ENCODE measurements around the gene KLHDC7B. TPM values are rescaled to one million over a fixed set of nuclear protein-coding genes. Genes with fewer than 3 reads are reported as not detected.

KLHDC7B gene
- total RNA-seq, 1 donor from 2014 or later: not detected

DNA sequence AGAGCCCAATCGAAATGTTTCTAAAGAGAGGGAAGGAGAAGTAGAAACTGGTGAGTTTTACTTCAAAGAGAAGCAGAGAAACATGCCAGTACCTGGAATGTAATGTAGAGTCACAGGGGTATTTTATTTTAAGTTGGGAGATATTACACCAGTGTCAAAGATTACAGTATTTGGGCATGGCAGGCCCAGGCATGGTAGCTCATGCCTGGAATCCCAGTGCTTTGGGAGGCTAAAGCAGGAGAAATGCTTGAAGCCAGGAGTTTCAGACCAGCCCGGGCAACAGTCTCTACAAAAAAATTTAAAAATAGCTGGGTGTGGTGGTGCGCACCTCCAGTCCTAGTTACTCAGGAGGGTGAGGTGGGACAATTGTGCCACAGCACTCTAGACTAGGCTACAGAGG is 14.3 kb downstream of the KLHDC7B start:
- no peak overlapping the region for H3K27ac ChIP-seq (ENCODE audit: low read depth, low read length)
- H3K9me3 ChIP-seq (ENCODE audit: control insufficient read depth in 3 of 3, low read length in 3 of 3): no peaks in the 10 kb centered on the region
- H3K27me3 ChIP-seq (ENCODE audit: control insufficient read depth in 3 of 3, insufficient read depth in 3 of 3, low read length in 3 of 3): peaks cover 0 to 3% (median 3%) of the 10 kb centered on the region in 3 donors
- H3K4me3 ChIP-seq (ENCODE audit: low read length in 3 of 3): no peak overlapping the region
- no peaks in the 10 kb centered on the region for H3K36me3 ChIP-seq (ENCODE audit: control insufficient read depth in 3 of 3, insufficient read depth in 3 of 3, low read length in 3 of 3)
- H3K4me1 ChIP-seq (ENCODE audit: control insufficient read depth in 3 of 3, insufficient read depth in 3 of 3, low read length in 3 of 3): peaks cover 10 to 19% (median 12%) of the 10 kb centered on the region in 3 donors
- no peak overlapping the region for H3K9ac ChIP-seq (ENCODE audit: low read depth in 1 of 3, low read length in 3 of 3)

DNA sequence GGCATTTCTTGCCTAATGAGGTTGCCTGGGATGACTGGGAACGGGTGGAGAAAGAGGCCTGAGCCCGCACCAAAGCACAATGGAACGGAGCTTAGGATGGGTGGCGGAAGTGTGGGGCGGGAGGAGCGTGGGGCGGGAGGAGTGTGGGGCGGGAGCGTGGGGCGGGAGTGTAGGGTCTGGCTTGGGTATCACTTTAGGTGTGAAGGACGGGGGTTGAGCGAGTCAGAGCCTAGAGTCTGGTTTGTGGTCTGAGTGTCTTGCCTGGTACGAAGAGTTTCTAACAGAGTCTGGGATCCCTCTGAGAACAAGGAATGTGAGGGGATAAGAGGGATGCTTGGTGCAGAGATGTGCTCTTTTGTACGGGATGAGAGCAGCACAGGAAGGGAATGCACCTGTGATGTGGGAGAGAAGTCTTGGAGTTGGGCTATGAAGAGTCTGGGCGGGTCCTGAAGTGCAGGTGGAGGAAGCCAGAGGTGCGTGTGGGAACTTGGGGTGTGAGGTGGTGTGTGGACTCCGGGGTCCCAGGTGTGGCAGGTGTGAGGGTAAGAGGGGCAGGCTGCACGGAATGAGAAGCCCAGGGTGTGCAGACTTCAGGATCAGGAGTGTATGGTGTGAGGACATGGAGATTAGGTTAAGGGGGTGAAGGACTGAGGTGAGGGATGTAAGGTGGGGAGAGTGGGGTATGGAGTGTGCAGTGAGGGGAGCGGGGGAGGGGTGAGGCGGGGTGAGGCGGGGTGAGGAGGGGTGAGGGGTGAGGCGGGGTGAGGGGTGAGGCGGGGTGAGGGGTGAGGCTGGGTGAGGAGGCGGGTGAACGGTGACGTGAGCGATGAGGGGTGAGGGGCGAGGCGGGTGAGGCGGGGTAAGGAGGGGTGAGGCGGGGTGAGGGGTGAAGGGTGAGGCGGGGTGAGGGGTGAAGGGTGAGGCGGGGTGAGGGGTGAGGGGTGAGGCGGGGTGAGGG is 16.0 kb downstream of the KLHDC7B start:
- no peak overlapping the region for H3K4me3 ChIP-seq (ENCODE audit: low read length in 3 of 3)
- no peaks in the 10 kb centered on the region for H3K9me3 ChIP-seq (ENCODE audit: control insufficient read depth in 3 of 3, low read length in 3 of 3)
- H3K9ac ChIP-seq (ENCODE audit: low read depth in 1 of 3, low read length in 3 of 3): no peak overlapping the region

DNA sequence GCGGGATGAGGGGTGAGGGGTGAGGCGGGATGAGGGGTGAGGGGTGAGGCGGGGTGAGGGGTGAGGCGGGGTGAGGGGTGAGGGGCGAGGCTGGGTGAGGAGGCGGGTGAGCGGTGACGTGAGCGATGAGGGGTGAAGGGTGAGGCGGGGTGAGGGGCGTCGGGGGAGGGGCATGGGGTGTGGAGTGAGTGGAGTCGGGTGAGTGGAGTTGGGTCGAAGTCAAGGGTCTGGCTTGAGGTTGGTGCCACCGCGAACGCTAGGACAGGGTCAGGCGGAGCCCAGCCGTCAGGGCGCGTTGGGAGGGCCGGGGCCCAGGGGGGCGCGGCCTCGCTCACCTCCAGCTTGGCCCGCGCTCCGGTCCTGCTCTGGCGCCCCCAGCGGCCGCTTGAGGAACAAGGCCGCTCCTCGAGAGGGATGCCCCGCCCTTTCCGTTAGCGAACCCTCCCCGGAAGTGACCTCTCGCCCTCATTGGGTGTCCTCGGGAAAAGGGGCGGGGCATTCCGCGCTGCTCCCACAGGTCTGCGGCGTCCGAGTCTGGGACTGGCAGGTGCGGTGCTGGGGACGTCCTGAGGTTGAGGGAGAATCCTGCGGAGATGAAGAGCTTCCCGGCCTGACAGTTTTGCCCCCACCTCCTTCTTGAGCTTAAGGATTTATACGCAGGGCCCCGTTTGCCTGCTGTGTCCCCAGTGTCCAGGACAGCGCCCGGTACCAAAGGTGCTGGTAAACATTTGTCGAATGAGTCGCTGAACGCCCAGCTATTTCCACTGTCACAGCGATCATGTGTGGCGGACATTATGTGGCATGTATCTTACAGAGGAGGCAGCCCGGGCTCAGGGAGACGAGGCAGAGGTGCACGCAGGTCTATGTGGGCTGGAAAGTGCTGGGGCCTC is 17.1 kb downstream of the KLHDC7B start, which contains the start of gene SYCE3:
Gene SYCE3 (minus strand): TSS at position 397 of the 890 bp plus-strand sequence. CDS start 6,514 bp downstream, outside the sequence.
- Histone ChIP-seq H3K27ac (ENCODE audit: low read depth, low read length) (peak within 1 kb of the TSS; percentile 90), H3K27me3 (ENCODE audit: control insufficient read depth in 3 of 3, insufficient read depth in 3 of 3, low read length in 3 of 3) (peaks cover 0 to 3% (median 3%) of the 10 kb centered on the region in 3 donors), H3K9ac (ENCODE audit: low read depth in 1 of 3, low read length in 3 of 3) (peak within 1 kb of the TSS; percentile 83 to 94 (median 91)), H3K36me3 (ENCODE audit: control insufficient read depth in 3 of 3, insufficient read depth in 3 of 3, low read length in 3 of 3) (peaks cover 3 to 7% (median 3%) of the 10 kb centered on the region in 3 donors), H3K4me3 (ENCODE audit: low read length in 3 of 3) (peak within 1 kb of the TSS; percentile 85 to 90 (median 90)), H3K4me1 (ENCODE audit: control insufficient read depth in 3 of 3, insufficient read depth in 3 of 3, low read length in 3 of 3) (peaks cover 10 to 19% (median 12%) of the 10 kb centered on the region in 3 donors), H3K9me3 (ENCODE audit: control insufficient read depth in 3 of 3, low read length in 3 of 3) (no peaks in the 10 kb centered on the region)

More for the DNA sequence above, 16.0 kb downstream of the KLHDC7B start:
- Histone ChIP-seq H3K4me1 (ENCODE audit: control insufficient read depth in 3 of 3, insufficient read depth in 3 of 3, low read length in 3 of 3) (peaks cover 10 to 19% (median 12%) of the 10 kb centered on the region in 3 donors), H3K27me3 (ENCODE audit: control insufficient read depth in 3 of 3, insufficient read depth in 3 of 3, low read length in 3 of 3) (peaks cover 0 to 3% (median 3%) of the 10 kb centered on the region in 3 donors), H3K27ac (ENCODE audit: low read depth, low read length) (no peak overlapping the region), H3K36me3 (ENCODE audit: control insufficient read depth in 3 of 3, insufficient read depth in 3 of 3, low read length in 3 of 3) (no peaks in the 10 kb centered on the region)

DNA sequence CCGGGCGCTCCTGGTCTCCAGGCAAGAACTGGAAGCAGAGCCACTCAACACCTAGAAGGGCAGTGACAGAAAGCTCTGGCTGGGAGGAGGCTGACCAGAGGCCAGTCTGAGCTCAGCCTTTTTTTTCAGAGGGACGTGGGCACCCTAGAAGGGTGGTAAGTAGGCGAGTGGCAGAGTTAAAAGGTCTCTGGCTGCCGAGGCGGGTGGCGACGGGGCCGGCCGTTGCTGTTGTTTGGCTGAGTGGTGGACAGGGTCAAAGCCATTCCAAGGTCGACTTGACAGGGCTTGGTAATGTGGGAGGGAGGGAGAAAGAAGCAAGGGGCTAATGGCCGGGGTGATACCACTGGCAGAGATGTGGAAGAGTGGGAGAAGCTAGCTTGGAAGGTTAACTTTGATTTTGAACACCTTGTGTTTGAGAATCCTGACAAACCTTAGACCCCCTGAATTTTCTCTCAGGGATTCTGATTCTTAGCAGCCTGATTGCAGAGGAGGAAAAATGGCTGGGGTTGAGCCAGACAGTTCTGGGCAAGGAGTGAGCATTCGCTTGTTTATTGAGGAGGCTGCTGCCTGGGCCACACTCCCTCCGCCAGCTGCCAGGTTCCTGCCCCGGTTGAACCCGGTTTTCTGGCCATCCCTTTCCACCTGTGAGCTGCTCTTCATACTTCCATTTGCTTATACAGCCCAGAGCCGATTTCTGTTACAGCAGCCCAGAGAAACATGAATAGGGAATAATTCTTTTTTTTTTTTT is 17.9 kb downstream of the KLHDC7B start:
- Histone ChIP-seq H3K27ac (ENCODE audit: low read depth, low read length) (peak overlapping the region; percentile 90), H3K27me3 (ENCODE audit: control insufficient read depth in 3 of 3, insufficient read depth in 3 of 3, low read length in 3 of 3) (peaks cover 0 to 3% (median under 1%) of the 10 kb centered on the region in 3 donors), H3K9me3 (ENCODE audit: control insufficient read depth in 3 of 3, low read length in 3 of 3) (no peaks in the 10 kb centered on the region), H3K36me3 (ENCODE audit: control insufficient read depth in 3 of 3, insufficient read depth in 3 of 3, low read length in 3 of 3) (peaks cover 6 to 11% (median 6%) of the 10 kb centered on the region in 3 donors), H3K9ac (ENCODE audit: low read depth in 1 of 3, low read length in 3 of 3) (peak overlapping the region; percentile 83 to 94 (median 91)), H3K4me3 (ENCODE audit: low read length in 3 of 3) (peak overlapping the region; percentile 85 to 90 (median 90)), H3K4me1 (ENCODE audit: control insufficient read depth in 3 of 3, insufficient read depth in 3 of 3, low read length in 3 of 3) (peaks cover 10 to 19% (median 12%) of the 10 kb centered on the region in 3 donors)

DNA sequence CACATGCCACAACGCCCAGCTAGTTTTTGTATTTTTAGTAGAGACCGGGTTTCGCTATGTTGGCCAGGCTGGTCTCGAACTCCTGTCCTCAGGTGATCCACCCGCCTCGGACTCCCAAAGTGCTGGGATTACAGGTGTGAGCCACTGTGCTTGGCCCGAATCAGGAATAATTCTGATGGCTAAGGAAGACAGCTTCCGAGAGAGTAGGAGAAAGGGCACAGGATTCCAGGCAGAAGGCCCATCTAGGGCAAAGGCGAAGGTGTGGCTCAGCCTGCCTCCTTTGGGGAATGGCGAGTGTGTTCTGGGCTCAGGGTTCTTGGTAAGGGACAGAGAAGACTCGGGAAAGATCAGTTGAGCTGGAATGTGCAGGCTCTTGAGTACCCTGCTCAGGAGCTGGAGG is 18.6 kb downstream of the KLHDC7B start:
- Histone ChIP-seq H3K4me3 (ENCODE audit: low read length in 3 of 3) (no peak overlapping the region), H3K4me1 (ENCODE audit: control insufficient read depth in 3 of 3, insufficient read depth in 3 of 3, low read length in 3 of 3) (peaks cover 10 to 19% (median 16%) of the 10 kb centered on the region in 3 donors), H3K27ac (ENCODE audit: low read depth, low read length) (no peak overlapping the region), H3K9me3 (ENCODE audit: control insufficient read depth in 3 of 3, low read length in 3 of 3) (no peaks in the 10 kb centered on the region), H3K9ac (ENCODE audit: low read depth in 1 of 3, low read length in 3 of 3) (peak overlapping the region in 1 of 3 donors; percentile 50), H3K27me3 (ENCODE audit: control insufficient read depth in 3 of 3, insufficient read depth in 3 of 3, low read length in 3 of 3) (no peaks in the 10 kb centered on the region), H3K36me3 (ENCODE audit: control insufficient read depth in 3 of 3, insufficient read depth in 3 of 3, low read length in 3 of 3) (peaks cover 12 to 18% (median 13%) of the 10 kb centered on the region in 3 donors)

DNA sequence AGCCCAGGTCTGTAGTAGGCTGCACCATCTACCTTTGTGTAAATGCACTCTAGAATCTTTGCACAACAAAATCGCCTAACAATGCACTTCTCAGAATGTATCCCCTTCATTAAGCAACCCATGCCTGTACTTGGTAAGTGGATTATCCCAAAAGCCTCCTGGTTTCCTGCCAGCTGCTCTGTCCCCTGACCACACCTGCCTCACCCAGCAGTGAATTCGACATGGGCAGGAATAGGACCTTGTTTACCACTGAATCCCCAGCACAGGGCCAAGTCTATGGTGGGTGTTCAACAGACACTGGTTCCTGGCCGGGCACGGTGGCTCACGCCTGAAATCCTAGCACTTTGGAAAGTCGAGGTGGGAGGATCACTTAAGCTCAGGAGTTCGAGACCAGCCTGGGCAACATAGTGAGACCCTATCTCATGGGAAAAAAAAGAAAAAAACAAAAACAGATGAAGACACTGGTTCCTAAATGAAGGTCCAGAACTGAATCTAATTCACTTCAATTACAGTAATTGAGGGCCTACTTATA is 22.1 kb downstream of the KLHDC7B start:
- H3K27me3 ChIP-seq (ENCODE audit: control insufficient read depth in 3 of 3, insufficient read depth in 3 of 3, low read length in 3 of 3): no peaks in the 10 kb centered on the region
- no peak overlapping the region for H3K27ac ChIP-seq (ENCODE audit: low read depth, low read length)
- peaks cover 23 to 51% (median 39%) of the 10 kb centered on the region in 3 donors for H3K4me1 ChIP-seq (ENCODE audit: control insufficient read depth in 3 of 3, insufficient read depth in 3 of 3, low read length in 3 of 3)
- peaks cover 40 to 53% (median 48%) of the 10 kb centered on the region in 3 donors for H3K36me3 ChIP-seq (ENCODE audit: control insufficient read depth in 3 of 3, insufficient read depth in 3 of 3, low read length in 3 of 3)
- no peaks in the 10 kb centered on the region for H3K9me3 ChIP-seq (ENCODE audit: control insufficient read depth in 3 of 3, low read length in 3 of 3)
- no peak overlapping the region for H3K9ac ChIP-seq (ENCODE audit: low read depth in 1 of 3, low read length in 3 of 3)
- H3K4me3 ChIP-seq (ENCODE audit: low read length in 3 of 3): no peak overlapping the region

DNA sequence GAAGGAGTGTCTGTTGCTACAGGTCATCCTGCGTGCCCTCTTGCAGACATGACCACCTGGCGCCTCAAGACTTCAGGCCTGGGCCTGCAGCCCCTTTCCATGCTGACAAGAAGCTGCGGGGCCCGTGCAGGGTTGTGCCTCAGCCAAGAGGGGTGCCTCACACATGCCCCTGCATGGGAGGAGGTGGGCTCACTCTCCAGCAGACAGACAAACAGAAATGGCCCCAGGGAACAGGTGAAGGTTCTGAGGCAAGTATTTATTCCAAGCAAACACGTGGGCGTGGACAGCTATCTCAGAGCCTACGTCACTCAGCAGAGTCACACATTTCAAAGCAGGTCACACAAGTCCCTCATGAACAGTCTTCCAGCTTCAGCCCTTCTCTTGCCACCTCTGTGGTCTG is 22.9 kb downstream of the KLHDC7B start:
- Histone ChIP-seq H3K36me3 (ENCODE audit: control insufficient read depth in 3 of 3, insufficient read depth in 3 of 3, low read length in 3 of 3) (peaks cover 44 to 60% (median 56%) of the 10 kb centered on the region in 3 donors), H3K27ac (ENCODE audit: low read depth, low read length) (no peak overlapping the region)

DNA sequence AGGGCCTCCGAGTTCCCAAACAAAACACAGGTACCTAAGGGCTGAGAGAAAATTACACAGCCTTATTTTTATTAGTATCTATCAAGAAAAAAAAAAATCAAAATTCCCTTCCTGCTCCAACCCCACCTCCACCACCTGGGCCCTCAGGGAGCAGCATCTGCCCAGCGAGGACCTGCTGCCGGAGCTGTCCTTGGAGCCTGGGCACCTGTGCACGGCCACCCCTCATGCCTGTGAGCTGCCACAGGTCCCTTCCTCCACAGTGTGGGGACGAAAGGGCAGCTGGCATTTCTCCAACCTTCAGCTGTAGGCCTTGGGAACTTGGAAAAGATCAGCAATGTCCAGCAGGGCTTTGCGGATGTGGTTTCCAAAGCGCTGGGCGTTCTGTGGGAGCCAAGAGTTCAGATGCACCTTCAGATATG is 23.4 kb downstream of the KLHDC7B start:
- Histone ChIP-seq H3K4me1 (ENCODE audit: control insufficient read depth in 3 of 3, insufficient read depth in 3 of 3, low read length in 3 of 3) (peaks cover 13 to 47% (median 27%) of the 10 kb centered on the region in 3 donors), H3K27ac (ENCODE audit: low read depth, low read length) (no peak overlapping the region), H3K36me3 (ENCODE audit: control insufficient read depth in 3 of 3, insufficient read depth in 3 of 3, low read length in 3 of 3) (peaks cover 46 to 64% (median 60%) of the 10 kb centered on the region in 3 donors), H3K4me3 (ENCODE audit: low read length in 3 of 3) (no peak overlapping the region), H3K9ac (ENCODE audit: low read depth in 1 of 3, low read length in 3 of 3) (no peak overlapping the region), H3K27me3 (ENCODE audit: control insufficient read depth in 3 of 3, insufficient read depth in 3 of 3, low read length in 3 of 3) (no peaks in the 10 kb centered on the region), H3K9me3 (ENCODE audit: control insufficient read depth in 3 of 3, low read length in 3 of 3) (no peaks in the 10 kb centered on the region)

More for the DNA sequence above, 22.9 kb downstream of the KLHDC7B start:
- Histone ChIP-seq H3K27me3 (ENCODE audit: control insufficient read depth in 3 of 3, insufficient read depth in 3 of 3, low read length in 3 of 3) (no peaks in the 10 kb centered on the region), H3K4me3 (ENCODE audit: low read length in 3 of 3) (no peak overlapping the region), H3K9me3 (ENCODE audit: control insufficient read depth in 3 of 3, low read length in 3 of 3) (no peaks in the 10 kb centered on the region), H3K9ac (ENCODE audit: low read depth in 1 of 3, low read length in 3 of 3) (peak overlapping the region in 1 of 3 donors; percentile 8), H3K4me1 (ENCODE audit: control insufficient read depth in 3 of 3, insufficient read depth in 3 of 3, low read length in 3 of 3) (peaks cover 16 to 49% (median 31%) of the 10 kb centered on the region in 3 donors)

All from skeletal muscle tissue (tissue), 4 donors.